GM21360 (cell line): ENCODE results near the gene FAM184A.
"Not testable (repeated sequence)": the region's sequence is repeated elsewhere in the genome, so short reads cannot be mapped to it uniquely, and the experiment has no call there.

Source experiments
- ATAC-seq: cut with Tn5 transposase; IDR thresholded peaks from one replicate; pipeline ENCODE4 v1.9.1; 2021; ENCODE audit warnings: mild to moderate bottlenecking, moderate library complexity; ENCODE audit not compliant: unreplicated experiment

FAM184A gene

DNA sequence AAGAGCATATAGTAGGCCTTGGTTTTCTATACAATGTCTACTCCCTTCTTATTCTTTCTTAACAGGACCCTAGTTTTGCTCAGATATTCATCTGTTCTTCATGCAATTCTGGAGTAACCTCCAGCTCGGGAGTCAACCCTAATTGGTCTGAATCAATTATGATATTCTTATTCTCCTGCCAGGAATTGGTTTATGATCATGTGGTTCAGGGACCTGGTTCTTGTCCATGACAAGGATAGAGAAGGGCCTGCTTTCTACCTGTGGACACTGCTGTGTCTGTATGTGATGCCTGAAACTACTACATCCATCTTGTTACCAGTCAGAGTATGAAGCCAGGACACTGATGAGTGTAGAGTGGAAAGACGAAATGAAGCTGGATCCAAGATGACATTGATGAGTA is 24.4 kb upstream of the FAM184A start:
- no peak for ATAC-seq

DNA sequence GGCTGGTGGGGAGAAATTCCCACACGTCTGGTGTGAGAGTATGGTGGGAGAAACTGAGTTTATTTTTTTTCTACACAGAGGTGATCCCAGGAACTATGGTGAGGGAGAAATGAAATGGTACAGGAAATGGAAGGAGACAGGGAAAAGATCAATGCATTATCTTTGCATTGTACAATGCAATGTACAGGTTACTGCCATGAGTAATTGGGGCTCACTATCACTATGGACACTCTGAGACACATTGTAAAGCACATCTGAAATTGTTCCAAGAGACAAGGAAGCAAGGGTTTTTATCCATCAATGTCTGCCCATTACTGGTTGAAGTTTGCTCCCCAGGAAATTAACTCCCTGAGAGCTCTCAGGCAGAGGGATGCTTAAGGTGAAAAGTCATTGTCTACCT is 21.7 kb upstream of the FAM184A start:
- ATAC-seq = no peak

DNA sequence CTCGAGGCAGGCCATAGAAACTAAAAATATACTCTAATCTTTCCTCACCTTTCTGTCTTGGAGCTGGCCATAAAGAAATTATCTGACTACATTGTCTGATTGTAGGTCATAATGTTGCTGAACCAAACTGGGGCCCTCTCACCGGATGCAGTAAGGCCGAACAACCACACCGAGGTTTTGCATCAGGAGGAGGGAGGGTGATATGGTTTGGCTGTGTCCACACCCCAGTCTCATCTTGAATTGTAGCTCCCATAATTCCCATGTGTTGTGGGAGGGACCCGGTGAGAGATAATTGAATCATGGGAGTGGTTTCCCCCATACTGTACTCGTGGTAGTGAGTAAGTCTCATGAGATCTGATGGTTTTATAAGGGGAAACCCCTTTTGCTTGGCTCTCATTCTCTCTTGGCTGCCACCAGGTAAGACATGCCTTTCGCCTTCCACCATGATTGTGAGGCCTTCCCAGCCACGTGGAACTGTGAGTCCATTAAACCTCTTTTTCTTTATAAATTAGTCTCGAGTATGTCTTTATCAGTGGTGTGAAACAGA is 19.4 kb upstream of the FAM184A start:
- ATAC-seq = not testable (repeated sequence)

DNA sequence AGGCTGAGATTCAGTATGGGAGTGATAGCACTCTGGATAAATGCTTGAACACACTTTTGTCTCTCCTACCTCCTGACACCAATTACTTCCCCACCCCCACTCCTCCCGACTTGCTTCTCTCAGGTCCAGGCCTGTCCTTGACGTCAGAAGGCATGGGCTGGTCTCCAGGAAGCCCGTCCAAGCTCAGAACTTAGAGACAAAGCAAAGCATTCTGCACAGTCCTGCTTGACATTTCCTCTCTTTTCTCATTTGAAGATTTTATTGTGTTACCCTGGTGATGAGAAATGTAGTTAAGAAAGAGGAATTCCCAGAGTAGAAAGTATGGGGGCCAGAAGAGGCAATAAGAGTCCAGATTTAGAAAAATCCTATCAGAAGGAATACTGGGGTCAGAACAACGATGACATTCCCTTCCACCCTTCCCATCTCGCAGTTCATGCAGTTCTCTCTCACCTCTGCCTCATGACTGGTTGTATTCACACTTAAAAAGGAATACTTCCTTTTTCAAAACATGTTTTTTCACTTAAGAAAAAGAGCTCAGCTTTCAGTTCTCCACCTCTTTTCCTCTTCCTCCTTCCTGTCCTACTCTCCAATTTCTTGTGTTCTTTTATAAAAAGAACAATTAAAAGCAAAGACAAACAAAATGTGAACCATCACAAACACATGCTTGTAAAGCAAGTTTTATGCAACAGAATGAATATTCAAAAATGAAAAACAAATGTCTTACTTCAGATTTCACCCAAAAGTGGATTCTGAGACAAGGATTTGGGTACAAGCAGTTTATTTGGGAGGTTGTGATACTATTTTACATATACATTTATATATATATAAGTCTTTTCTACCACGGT is 18.5 kb upstream of the FAM184A start:
- no peak for ATAC-seq

DNA sequence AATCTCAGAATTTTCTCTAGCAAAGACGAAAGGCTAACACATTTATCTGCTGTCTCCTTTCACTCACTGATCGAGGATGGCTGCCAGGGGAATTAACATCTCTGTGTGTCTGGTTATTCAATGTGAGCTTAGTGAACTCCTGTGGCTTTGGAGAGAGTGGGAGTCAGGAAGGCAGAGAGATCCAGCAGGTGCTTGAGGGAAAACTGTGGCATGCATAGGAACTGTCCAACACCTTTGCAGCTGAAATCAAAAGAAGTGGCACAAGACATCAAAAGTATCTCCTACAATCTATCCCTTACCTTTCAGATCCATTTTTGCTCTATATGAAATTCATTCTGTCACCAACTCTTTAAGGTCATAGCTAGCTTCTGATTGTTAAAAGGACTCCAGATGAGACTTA is 11.8 kb upstream of the FAM184A start:
- ATAC-seq = no peak

DNA sequence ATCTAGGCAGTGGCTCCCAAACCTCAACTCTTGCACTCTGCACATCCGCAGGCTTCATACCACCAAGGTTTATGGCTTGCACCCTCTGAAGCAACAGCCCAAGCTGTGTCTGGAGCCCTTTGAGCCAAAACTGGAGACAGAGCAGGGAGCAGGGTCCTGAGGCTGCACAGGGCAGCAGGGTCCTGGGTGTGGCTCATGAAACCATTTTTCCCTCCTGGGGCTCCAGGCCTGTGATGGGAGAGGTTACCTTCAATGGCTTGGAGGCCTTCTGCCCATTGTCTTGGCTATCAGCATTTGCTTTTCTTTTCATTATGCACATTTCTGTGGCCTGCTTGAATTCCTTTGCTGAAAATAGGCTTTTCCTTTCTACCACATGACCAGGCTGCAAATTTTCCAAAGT is 6.3 kb upstream of the FAM184A start:
- no peak for ATAC-seq

DNA sequence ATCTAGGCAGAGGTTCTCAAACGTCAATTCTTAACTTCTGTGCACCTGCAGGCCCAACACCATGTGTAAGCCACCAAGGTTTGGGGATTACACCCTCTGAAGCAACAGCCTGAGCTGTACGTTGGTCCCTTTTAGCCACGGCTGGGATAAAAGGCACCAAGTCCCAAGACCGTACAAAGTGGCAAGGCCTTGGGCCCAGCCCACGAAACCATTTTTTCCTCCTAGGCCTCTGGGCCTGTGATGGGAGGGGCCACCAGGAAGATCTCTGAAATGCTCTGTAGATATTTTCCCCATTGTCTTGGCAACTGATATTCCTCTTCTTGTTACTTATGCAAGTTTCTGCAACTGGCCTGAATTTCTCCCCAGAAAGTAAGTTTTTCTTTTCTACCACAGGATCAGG is 4.5 kb upstream of the FAM184A start:
- no peak for ATAC-seq

DNA sequence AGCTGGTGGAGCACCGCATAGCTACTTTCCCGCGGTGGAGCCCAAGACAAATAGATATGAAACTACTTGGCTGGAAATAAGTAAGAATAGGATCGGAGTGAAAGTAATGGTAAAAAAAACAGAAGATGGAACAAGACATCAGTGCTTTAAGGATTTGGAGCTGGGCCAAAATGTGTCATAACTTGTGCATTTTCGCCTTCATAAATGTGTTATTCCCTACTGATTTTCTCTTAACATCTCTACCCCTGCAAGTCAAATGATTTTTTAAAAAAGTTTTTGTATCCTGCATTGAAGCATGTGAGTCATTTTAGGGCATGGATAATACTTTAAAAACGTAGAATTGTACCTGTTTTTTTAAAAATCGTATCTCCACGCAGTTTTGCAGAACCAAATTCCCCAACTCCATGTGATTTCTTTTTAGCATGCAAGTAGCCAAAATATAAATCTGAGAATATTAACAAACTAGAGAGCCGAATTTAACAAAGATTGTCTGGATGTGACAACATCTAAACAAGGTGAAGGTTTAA is 882 bp upstream of the FAM184A start:
- ATAC-seq = no peak

DNA sequence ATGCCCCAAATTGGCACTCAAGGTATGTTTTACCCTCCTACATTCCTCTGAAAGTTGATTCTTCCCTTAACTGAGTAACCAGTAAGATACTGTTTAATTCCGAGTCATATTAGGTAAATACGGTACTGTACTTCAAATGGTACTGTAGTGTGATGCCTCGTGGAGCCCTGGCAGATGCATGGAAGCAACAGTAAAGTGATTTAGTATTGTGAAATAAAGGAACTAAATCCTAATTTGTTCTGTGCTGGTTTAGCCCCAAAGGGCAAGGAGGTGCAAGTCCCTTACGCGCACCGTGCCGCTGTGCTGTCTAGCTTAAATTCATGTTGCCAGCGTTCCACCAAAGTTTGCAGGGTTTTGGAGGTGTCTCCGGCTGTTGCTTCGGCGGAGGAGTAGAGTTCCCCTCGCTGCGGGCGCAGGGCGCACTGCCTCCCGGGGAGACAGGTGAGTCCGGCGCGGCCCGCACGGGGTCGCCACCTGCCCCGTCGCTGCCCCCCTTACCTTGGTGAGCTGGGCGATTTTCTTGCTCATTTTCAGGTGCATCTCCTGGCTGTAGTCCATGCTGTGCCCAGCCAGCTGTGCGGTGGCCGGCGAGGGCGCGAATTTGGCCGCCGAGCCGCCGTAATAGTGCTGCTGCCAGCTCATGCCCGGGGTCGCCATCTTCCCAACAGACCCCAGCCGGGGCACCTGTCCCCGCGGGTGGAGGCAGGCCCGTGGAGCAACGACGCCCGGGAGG is 655 bp downstream of the FAM184A start:
- ATAC-seq = peak; percentile 30

DNA sequence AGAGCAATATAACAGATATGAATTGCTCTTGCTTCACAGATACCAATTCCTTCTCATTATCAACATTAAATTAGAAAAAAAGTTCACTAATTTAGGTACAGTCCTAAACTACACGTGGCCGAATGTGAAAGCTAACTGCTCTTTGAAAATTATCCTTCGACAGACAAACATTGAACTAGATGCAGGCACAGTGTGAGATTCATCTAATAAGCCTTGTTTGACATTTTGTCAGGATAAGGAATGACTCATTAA is 1.1 kb downstream of the FAM184A start:
- ATAC-seq = no peak

DNA sequence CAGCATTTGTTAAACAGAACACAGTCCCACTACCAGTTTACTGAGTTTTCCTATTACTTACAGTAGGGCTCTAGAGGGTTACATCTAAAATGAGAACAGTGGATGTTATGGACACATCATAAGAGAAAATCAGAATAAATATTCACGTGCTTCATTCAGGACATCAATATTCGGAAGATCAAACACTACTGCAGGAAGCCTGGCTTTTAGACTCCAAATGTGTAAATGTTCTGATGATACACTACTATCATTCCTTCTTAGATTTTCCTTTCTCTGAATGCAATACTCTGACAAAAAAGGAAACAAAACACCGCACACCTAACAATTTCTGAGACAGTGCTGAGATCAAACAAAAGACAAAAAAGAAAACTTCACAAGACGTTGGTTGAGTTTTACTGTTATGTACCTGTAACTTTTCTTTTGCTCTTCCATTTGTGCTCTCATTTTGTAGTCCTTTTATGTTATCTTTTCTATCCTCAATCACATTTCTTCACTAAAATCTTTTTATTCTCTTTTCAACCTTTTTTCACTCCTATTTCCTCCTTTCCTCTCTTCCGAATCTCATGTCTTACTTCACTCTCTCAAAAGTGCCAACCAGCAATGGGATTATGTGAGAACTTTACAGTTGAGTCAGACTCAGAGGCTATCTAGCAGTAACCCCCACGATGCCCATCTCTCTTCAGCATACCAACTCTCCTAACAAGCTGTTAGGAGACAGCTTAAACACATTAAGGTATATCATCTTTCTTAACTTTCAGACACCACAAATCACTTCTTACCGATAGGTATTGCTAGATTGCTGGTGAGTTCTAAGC is 1.7 kb downstream of the FAM184A start:
- no peak for ATAC-seq

DNA sequence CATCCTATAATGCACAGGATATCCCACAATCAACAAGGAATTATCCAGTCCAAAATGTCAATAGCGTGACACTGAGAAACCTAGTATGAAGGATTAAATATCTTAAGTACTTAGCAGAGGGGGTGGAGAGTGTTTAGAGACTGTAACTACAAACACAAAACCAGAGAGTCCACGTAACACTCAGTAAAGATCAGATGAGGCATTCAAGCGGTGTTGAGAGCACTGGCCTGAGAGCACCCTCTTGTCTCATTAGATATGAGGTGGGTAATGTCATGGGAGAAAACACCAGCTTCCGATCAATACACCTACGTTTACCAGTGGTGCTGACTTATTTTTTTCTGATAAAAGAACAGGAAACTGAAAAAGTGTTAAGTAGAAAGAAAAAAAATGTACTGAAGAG is 2.3 kb downstream of the FAM184A start:
- no peak for ATAC-seq

DNA sequence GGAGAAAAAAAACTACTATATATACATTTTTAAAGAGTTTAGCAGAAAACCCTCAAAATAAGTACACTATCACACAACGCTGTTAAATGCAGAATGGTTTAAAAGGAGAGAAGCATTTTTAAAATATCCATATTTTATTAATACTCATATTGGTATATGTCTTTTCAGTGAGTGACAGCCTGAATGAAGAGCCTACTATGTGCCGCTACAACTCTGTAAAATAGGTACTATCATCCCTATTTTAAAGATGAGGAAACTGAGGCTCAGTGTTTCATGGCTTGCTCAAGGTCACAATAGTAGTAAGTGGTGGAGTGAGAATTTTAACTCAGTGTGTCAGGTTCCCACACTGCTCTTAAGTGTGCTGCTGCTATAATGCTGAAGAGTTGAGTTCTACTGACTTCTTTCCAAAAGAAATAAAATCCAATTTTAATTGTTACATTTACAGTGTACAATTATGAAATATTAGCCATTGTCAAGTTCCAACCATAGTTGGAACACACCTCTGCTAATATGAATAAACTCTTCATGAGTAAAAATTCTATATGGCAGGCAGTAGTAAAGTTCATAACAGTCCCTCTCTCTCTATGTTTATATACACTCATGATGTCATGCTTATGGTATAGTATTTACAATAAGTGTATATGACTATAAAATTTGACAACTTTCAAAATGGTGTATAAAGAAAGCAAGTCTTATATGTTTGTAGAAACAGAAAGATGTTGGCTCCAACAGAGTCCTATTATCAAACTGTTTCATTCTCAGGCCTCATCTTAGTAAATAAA is 3.1 kb downstream of the FAM184A start:
- no peak for ATAC-seq

DNA sequence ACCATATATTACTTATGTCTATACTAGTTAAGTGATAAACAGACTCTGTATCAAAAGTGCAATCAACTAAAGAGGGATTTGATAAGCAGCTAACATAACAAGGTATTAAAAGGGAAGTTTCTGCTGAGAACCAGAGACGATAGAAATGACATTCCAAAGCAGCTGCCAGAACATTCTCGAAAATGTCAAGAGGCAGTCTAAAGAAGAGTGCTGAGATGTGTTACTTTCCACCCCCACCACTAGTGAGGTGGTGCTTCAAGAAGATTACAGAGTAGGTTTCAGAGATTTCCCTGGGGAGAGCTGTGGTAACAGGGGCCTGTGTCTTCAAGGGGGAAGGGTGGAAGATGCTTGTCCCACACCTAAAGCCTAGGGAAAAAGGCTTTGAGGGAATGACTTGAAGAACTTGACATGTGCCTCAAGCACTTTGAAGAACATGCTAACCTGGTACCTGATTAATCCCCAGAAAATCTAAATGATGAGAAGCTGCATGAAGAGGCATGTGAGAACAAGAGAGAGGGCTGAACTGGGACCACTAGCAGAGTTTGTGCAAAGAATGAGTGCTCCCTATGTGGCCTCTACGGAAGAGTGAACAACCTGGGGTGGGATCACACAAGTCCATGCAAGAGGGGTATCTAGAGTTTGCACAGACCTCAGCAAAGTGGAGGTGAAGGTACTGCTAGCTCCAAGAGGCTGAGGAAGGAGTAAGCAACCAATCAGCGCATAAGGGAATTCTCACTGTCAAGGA is 5.0 kb downstream of the FAM184A start:
- ATAC-seq = no peak

DNA sequence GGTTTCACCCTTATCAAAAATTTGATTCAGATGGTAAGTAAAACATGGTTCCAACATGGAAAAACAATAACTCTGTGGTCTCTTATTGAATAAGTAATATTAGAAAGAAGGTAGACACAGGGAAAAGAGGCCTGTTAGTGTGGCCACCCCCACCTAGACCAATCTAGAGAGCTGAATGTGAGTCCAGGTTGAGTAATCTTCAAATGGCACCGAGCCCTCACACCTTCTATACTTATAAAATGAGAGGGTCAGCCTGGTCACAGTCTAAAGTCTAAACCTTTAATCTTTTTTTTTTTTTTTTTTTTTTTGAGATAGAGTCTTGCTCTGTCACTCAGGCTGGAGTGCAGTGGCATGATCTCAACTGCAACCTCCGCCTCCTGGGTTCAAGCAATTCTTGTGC is 6.9 kb downstream of the FAM184A start:
- no peak for ATAC-seq

DNA sequence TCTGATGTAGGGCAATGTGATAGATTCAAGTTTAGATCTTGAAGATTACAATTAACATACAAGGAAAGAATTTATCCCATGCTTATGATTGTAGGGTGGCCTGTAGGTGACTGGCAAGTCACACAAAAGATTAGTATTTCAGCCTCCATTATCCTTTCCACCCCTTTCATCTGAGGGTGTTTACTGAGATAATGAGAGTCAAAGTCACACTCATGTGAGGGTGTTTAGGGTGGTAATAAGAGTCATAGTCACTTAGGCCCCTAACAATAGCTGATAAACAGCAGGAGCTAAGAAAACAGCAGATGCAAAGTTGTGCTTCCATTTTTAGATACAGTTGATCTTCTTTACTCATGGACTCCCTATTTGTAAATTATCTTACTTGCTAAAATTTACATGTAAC is 11.4 kb downstream of the FAM184A start:
- ATAC-seq = no peak

DNA sequence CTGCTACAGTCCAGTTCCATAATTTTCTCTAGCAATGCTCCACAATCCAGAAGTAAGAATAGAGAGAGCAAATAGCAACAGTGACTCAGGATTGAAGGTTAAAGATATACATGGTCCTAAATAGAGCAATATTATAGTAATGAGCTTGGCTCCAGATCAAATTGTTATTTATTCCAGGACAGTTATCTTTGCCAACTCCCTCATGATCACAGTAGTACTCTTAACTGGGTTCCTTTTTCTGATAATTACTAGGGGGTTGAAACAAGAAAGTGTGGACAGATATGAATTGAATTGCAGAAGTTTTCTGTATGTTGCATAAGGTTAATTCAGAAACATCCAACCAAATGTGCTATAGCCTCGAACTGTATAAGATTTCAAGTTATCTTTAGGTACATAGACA is 11.9 kb downstream of the FAM184A start:
- ATAC-seq = no peak

DNA sequence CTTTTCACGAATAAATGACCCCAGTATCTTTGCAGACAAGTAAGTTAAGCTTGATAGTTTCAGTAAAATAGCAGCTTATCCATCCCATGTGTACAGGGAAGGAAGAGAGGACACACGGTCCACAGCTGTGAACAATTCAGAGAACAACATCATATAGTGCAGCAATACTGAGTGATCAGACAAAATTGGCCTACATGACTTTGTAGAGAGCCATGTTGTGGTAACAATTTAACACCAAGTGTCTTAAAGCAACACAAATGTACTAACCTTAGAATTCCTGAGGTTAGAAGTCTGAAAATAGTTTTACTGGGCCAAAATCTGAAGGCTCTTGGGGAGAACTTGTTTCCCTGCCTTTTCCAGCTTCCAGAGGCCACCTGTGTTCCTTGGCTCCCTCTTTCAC is 12.5 kb downstream of the FAM184A start:
- no peak for ATAC-seq

DNA sequence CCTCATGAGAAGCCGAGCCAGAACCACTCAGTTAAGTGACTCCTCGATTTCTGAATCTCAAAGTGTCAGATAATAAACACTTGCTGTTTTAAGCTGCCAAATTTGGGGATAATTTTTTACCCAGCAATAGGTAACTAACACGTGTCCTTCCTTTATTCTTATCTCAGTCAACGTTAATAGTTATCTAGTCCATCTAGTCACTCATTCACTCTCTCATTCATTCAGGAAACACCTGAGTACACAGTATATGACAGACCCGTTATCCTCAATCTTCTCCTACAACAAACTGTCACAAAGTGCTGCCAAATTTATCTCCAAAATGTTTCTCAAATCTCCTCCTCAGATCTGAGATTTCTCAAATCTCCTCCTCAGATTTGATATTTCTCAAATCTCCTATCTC is 13.1 kb downstream of the FAM184A start:
- no peak for ATAC-seq

DNA sequence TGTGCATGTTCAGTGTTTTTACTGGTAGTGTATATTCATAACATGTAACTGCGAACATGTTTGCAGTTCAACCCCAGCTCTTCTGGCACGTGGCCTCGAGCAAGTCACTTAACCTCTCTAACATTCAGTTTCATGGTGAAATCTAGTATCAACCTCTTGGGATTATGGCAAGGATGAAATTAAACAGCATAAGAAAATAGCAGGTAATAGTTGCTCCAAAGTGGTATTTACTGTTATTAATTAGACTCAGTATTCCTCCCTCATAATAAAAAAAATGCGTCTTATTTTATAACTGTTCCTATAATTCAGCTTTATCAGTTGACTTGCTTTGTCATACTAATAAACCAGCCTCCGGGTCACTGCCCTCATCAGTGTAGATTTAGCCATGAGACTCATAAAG is 15.0 kb downstream of the FAM184A start:
- ATAC-seq = no peak
